HTR-8/SVneo (cell line): Measurements from ENCODE around the gene SNRNP200.
"Not testable (repeated sequence)": the region's sequence is repeated elsewhere in the genome, so short reads cannot be mapped to it uniquely, and the experiment has no call there.

ENCODE experiments used
- DNase-seq: peaks from one replicate; pipeline ENCODE4 v3.0.0; 2011; ENCODE audit warnings: low spot score, mixed read lengths; ENCODE audit not compliant: insufficient read length
- FAIRE-seq: peaks from 2 replicates; lab custom pipeline; 2011; peaks lifted over from hg19 to GRCh38; lab: Jason Lieb, UNC

The SNRNP200 gene

GRCh38 chr2:96276787-96277499, 28.4 kb downstream of the SNRNP200 start:
- DNase-seq, result no peak
- peak; percentile 49 for FAIRE-seq

- FAIRE-seq, result no peak
These were observed 30.8 kb downstream of the SNRNP200 start for GRCh38 chr2:96274355-96275056.

GRCh38 chr2:96273763-96274162, 31.6 kb downstream of the SNRNP200 start:
- no peak for DNase-seq
- no peak for FAIRE-seq

More at GRCh38 chr2:96274355-96275056, 30.8 kb downstream of the SNRNP200 start:
- no peak for DNase-seq

- no peak for FAIRE-seq
- no peak for DNase-seq
These were observed 33.4 kb downstream of the SNRNP200 start for GRCh38 chr2:96271995-96272394.

- DNase-seq, result peak; percentile 62
These were observed 38.0 kb downstream of the SNRNP200 start for GRCh38 chr2:96267159-96267971.

GRCh38 chr2:96265840-96266679, 39.3 kb downstream of the SNRNP200 start, which contains the start of the genes CIAO1 and TMEM127:
Gene CIAO1 (plus strand): TSS chr2:96266225. CDS start chr2:96266351, 126 bp downstream.
Gene TMEM127 (minus strand): TSS chr2:96265997. CDS start chr2:96265381, 616 bp downstream.
- FAIRE-seq, result peak; percentile 99

More at GRCh38 chr2:96267159-96267971, 38.0 kb downstream of the SNRNP200 start:
- FAIRE-seq, result no peak

GRCh38 chr2:96265349-96265839, 40.0 kb downstream of the SNRNP200 start:
- DNase-seq (peak; percentile 51), FAIRE-seq (no peak)

More at GRCh38 chr2:96265840-96266679, 39.3 kb downstream of the SNRNP200 start, which contains the start of the genes CIAO1 and TMEM127:
- peak; percentile 100 for DNase-seq

GRCh38 chr2:96264656-96265348, 40.5 kb downstream of the SNRNP200 start:
- no peak for FAIRE-seq
- DNase-seq, result peak; percentile 75

- FAIRE-seq, result no peak
- DNase-seq, result no peak
These were observed 41.3 kb downstream of the SNRNP200 start for GRCh38 chr2:96264086-96264485.

- no peak for DNase-seq
- FAIRE-seq, result no peak
These were observed 43.0 kb downstream of the SNRNP200 start for GRCh38 chr2:96262306-96262705.

- FAIRE-seq (no peak), DNase-seq (no peak)
These were observed 43.9 kb downstream of the SNRNP200 start for GRCh38 chr2:96261328-96262003.

GRCh38 chr2:96260387-96261260, 44.7 kb downstream of the SNRNP200 start:
- FAIRE-seq (peak; percentile 98), DNase-seq (peak; percentile 95)

- FAIRE-seq, result peak; percentile 58
- no peak for DNase-seq
These were observed 45.8 kb downstream of the SNRNP200 start for GRCh38 chr2:96259497-96259921.

GRCh38 chr2:96258166-96259022, 47.0 kb downstream of the SNRNP200 start:
- DNase-seq (no peak), FAIRE-seq (no peak)

- not testable (repeated sequence) for DNase-seq, FAIRE-seq
These were observed 47.6 kb downstream of the SNRNP200 start for GRCh38 chr2:96257744-96258143.

GRCh38 chr2:96256611-96257113, 48.7 kb downstream of the SNRNP200 start:
- DNase-seq, result no peak
- no peak for FAIRE-seq
